HepG2 (cell line): ENCODE measurements around the gene ATAD3C. TPM values are rescaled to one million over a fixed set of nuclear protein-coding genes. Genes with fewer than 3 reads are reported as not detected.
A peak's percentile ranks its signal among the peaks of the same experiment; 100 is the strongest.

Source experiments
- AGO2 ChIP-seq: fragments of 200-400 bp; formaldehyde crosslinking; optimal IDR thresholded peaks from 2 replicates; pipeline ENCODE3; 2017; ENCODE audit warnings: mild to moderate bottlenecking, low read depth, low read length, moderate library complexity
- ARNT2 ChIP-seq: sonication (generic); formaldehyde crosslinking; IDR thresholded peaks from 2 replicates; pipeline ENCODE4 v1.8.0; 2022; ENCODE audit warnings: mild to moderate bottlenecking, low read depth, missing genetic modification reagents, moderate library complexity
- BRD4 ChIP-seq: sonication (generic); formaldehyde crosslinking; IDR thresholded peaks from 2 replicates; pipeline ENCODE4 v1.4.0; 2020; ENCODE audit warnings: missing genetic modification reagents
- KLF16 ChIP-seq, 2 experiments: sonication (generic) in 1 of 2; formaldehyde crosslinking in 1 of 2; IDR thresholded peaks; 2 replicates each; pipeline versions ENCODE4 v1.6.1 to v1.8.0; 2016 to 2023; ENCODE audit warnings: missing genetic modification reagents in 2 of 2, missing compliant biosample characterization in 1 of 2
- RAD21 ChIP-seq: fragments of 450-650 bp; formaldehyde crosslinking; IDR thresholded peaks from 2 replicates; pipeline ENCODE4 v1.5.0; 2020; ENCODE audit warnings: mild to moderate bottlenecking
- RBFOX2 ChIP-seq: fragments of 200-400 bp; formaldehyde crosslinking; IDR thresholded peaks from 2 replicates; pipeline ENCODE4 v1.6.1; 2017; ENCODE audit warnings: low read depth, mild to moderate bottlenecking, low read length
- SMAD3 ChIP-seq: sonication (generic); formaldehyde crosslinking; IDR thresholded peaks from 2 replicates; pipeline ENCODE4 v1.4.0; 2020; ENCODE audit warnings: missing genetic modification reagents
- SSRP1 ChIP-seq: IDR thresholded peaks from 2 replicates; pipeline ENCODE4 v1.6.1; 2016; ENCODE audit warnings: control low read depth
- TBX2 ChIP-seq: sonication (generic); formaldehyde crosslinking; IDR thresholded peaks from 2 replicates; pipeline ENCODE4 v1.5.0; 2020; ENCODE audit warnings: missing genetic modification reagents, mild to moderate bottlenecking, borderline replicate concordance
- ZFP36L2 ChIP-seq: sonication (generic); formaldehyde crosslinking; IDR thresholded peaks from 2 replicates; pipeline ENCODE4 v1.4.0; 2020; ENCODE audit warnings: missing genetic modification reagents
- ZNF136 ChIP-seq: sonication (generic); formaldehyde crosslinking; IDR thresholded peaks from 2 replicates; pipeline ENCODE4 v1.8.1; 2022; ENCODE audit warnings: low read depth, mild to moderate bottlenecking, moderate library complexity, missing genetic modification reagents
- ZNF234 ChIP-seq: sonication (generic); formaldehyde crosslinking; conservative IDR thresholded peaks from 2 replicates; pipeline ENCODE4 v1.5.1; 2020; ENCODE audit warnings: mild to moderate bottlenecking, missing genetic modification reagents
- ZNF253 ChIP-seq: sonication (generic); formaldehyde crosslinking; IDR thresholded peaks from 2 replicates; pipeline ENCODE4 v1.8.0; 2022; ENCODE audit warnings: mild to moderate bottlenecking, missing genetic modification reagents, borderline replicate concordance
- ZNF510 ChIP-seq: sonication (generic); formaldehyde crosslinking; IDR thresholded peaks from 2 replicates; pipeline ENCODE4 v1.4.0; 2020; ENCODE audit warnings: low read depth, mild to moderate bottlenecking, missing genetic modification reagents
- ZNF550 ChIP-seq: sonication (generic); formaldehyde crosslinking; IDR thresholded peaks from 2 replicates; pipeline ENCODE4 v1.4.0; 2020; ENCODE audit warnings: mild to moderate bottlenecking, missing genetic modification reagents, borderline replicate concordance
- ZNF75D ChIP-seq: sonication (generic); formaldehyde crosslinking; IDR thresholded peaks from 2 replicates; pipeline ENCODE4 v1.8.1; 2023; ENCODE audit warnings: missing genetic modification reagents, mild to moderate bottlenecking, borderline replicate concordance
- polyA plus RNA-seq, 8 experiments: library from polyadenylated mRNA; depleted of rRNA in 3 of 8; stranded (reverse) in 7 of 8; unstranded in 1 of 8; fragments of >200 nt; fragmentation: Illumina TruSeq in 4 of 8; extraction: Trizol in 4 of 8; gene quantifications; 2 replicates each; pipeline versions ENCODE4 v1.2.1 to v1.2.3, GENCODE V29; 2011 to 2016; ENCODE audit warnings: low read depth in 4 of 8, missing spikeins in 1 of 8, mixed read lengths in 1 of 8; ENCODE audit not compliant: insufficient read depth in 1 of 8
- total RNA-seq, 5 experiments: library from RNA; depleted of rRNA; stranded (reverse); fragments of >200 nt; fragmentation: Illumina TruSeq; extraction: Trizol; gene quantifications; 2 replicates each; pipeline ENCODE4 v1.2.3, GENCODE V29; 2016; ENCODE audit warnings: low read depth in 1 of 5
- TF ChIP-seq, protein P1 (sequence below): sonication (generic); formaldehyde crosslinking; IDR thresholded peaks from 2 replicates; pipeline ENCODE4 v1.5.0; 2020; ENCODE audit warnings: missing genetic modification reagents, mild to moderate bottlenecking, borderline replicate concordance
- TF ChIP-seq, protein P2 (sequence below): sonication (generic); formaldehyde crosslinking; IDR thresholded peaks from 2 replicates; pipeline ENCODE4 v1.8.0; 2022; ENCODE audit warnings: mild to moderate bottlenecking, missing genetic modification reagents; ENCODE audit not compliant: insufficient replicate concordance
- TF ChIP-seq, protein P3 (sequence below): sonication (generic); formaldehyde crosslinking; IDR thresholded peaks from 2 replicates; pipeline ENCODE4 v1.5.1; 2020; ENCODE audit warnings: missing genetic modification reagents, mild to moderate bottlenecking, borderline replicate concordance
- TF ChIP-seq, protein P4 (sequence below): sonication (generic); formaldehyde crosslinking; IDR thresholded peaks from 2 replicates; pipeline ENCODE4 v1.8.0; 2023; ENCODE audit warnings: mild to moderate bottlenecking, missing genetic modification reagents

Gene ATAD3C
- total and polyA plus RNA-seq, 2 of the 13 experiments (the other 11 are each of a cell fraction or from before 2014, with no cell fraction given): 2.4 to 3.2 TPM

DNA sequence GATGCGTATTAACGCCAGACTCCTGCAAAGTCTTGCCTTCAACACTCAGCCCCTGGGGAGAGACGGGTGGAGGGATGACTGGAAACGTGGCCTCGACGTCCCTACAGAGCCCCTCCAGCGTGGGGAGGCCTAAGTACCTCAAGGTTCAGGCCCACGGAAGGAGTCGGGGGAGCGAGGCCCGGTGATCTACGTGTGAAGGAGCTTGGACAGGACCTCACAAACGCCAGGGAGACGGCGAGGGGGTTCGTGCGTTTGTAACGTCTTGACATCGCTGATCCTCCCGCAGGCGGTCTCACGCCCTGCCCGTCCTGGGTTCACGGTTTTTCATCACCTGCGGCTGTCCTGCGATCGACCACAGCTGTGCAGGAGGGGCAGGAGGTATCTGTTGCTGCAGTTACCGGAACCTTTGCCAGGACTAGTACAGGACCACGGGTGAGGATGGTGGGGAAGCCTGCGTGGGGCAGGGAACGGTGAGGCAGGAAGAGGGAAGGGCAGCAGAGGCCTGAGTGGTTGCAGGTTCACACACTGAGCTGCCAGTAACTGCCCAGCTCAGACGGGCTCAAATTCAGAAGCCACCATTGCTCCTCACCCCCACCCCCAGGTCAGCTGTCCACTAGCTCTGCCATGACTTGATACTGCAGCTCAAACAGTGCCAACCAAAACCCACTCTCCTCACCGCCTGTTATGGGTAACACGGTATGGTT is 49.5 kb upstream of the ATAD3C start (continued):
- TF ChIP-seq TBX2 (CRISPR knock-in tag) (0 out of 2 replicates have a peak, but pooled peaks have one; percentile 10), RAD21 (0 out of 2 replicates have a peak, but pooled peaks have one; percentile 3), ZNF136 (0 out of 2 replicates have a peak, but pooled peaks have one; percentile 17), ZNF510 (CRISPR knock-in tag) (0 out of 2 replicates have a peak, but pooled peaks have one; percentile 40), SSRP1 (CRISPR knock-in tag) (peak; percentile 93), ZNF75D (CRISPR knock-in tag) (0 out of 2 replicates have a peak, but pooled peaks have one; percentile 60), ZFP36L2 (CRISPR knock-in tag) (no peak), ZNF550 (peak; percentile 88; the same call in 1 of the 2 replicates), SMAD3 (CRISPR knock-in tag) (no peak), BRD4 (CRISPR knock-in tag) (peak; percentile 32; the same call in 1 of the 2 replicates), ZNF253 (CRISPR knock-in tag) (peak; percentile 12; the same call in 1 of the 2 replicates), ARNT2 (CRISPR knock-in tag) (0 out of 2 replicates have a peak, but pooled peaks have one; percentile 67), ZNF234 (0 out of 2 replicates have a peak, but pooled peaks have one; percentile 30), KLF16 (CRISPR knock-in tag; IDR thresholded peaks at IDR 0.05) (0 out of 4 replicates have a peak, but pooled peaks of 1 of the 2 experiments have one; percentile 47), RBFOX2 (no peak), AGO2 (peak; percentile 82)
- TF ChIP-seq, protein P1, sequence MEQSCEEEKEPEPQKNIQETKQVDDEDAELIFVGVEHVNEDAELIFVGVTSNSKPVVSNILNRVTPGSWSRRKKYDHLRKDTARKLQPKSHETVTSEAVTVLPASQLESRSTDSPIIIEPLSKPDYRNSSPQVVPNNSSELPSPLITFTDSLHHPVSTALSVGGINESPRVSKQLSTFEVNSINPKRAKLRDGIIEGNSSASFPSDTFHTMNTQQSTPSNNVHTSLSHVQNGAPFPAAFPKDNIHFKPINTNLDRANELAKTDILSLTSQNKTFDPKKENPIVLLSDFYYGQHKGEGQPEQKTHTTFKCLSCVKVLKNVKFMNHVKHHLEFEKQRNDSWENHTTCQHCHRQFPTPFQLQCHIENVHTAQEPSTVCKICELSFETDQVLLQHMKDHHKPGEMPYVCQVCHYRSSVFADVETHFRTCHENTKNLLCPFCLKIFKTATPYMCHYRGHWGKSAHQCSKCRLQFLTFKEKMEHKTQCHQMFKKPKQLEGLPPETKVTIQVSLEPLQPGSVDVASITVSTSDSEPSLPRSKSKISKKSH (CRISPR knock-in tag): 0 out of 2 replicates have a peak, but pooled peaks have one; percentile 39
- TF ChIP-seq, protein P2, sequence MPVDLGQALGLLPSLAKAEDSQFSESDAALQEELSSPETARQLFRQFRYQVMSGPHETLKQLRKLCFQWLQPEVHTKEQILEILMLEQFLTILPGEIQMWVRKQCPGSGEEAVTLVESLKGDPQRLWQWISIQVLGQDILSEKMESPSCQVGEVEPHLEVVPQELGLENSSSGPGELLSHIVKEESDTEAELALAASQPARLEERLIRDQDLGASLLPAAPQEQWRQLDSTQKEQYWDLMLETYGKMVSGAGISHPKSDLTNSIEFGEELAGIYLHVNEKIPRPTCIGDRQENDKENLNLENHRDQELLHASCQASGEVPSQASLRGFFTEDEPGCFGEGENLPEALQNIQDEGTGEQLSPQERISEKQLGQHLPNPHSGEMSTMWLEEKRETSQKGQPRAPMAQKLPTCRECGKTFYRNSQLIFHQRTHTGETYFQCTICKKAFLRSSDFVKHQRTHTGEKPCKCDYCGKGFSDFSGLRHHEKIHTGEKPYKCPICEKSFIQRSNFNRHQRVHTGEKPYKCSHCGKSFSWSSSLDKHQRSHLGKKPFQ (CRISPR knock-in tag): peak; percentile 14
- TF ChIP-seq, protein P3, sequence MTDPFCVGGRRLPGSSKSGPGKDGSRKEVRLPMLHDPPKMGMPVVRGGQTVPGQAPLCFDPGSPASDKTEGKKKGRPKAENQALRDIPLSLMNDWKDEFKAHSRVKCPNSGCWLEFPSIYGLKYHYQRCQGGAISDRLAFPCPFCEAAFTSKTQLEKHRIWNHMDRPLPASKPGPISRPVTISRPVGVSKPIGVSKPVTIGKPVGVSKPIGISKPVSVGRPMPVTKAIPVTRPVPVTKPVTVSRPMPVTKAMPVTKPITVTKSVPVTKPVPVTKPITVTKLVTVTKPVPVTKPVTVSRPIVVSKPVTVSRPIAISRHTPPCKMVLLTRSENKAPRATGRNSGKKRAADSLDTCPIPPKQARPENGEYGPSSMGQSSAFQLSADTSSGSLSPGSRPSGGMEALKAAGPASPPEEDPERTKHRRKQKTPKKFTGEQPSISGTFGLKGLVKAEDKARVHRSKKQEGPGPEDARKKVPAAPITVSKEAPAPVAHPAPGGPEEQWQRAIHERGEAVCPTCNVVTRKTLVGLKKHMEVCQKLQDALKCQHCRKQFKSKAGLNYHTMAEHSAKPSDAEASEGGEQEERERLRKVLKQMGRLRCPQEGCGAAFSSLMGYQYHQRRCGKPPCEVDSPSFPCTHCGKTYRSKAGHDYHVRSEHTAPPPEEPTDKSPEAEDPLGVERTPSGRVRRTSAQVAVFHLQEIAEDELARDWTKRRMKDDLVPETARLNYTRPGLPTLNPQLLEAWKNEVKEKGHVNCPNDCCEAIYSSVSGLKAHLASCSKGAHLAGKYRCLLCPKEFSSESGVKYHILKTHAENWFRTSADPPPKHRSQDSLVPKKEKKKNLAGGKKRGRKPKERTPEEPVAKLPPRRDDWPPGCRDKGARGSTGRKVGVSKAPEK (CRISPR knock-in tag): 0 out of 2 replicates have a peak, but pooled peaks have one; percentile 58
- TF ChIP-seq, protein P4, sequence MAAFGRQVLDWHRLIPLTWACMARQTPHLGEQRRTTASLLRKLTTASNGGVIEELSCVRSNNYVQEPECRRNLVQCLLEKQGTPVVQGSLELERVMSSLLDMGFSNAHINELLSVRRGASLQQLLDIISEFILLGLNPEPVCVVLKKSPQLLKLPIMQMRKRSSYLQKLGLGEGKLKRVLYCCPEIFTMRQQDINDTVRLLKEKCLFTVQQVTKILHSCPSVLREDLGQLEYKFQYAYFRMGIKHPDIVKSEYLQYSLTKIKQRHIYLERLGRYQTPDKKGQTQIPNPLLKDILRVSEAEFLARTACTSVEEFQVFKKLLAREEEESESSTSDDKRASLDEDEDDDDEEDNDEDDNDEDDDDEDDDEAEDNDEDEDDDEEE (CRISPR knock-in tag): 0 out of 2 replicates have a peak, but pooled peaks have one; percentile 6
